H1 (cell line): Measurements from ENCODE around the gene CBARP. TPM values are rescaled to one million over a fixed set of nuclear protein-coding genes. Genes with fewer than 3 reads are reported as not detected.

Experiments used
- CTCF ChIA-PET: fragments of 300-600 bp; sonication (Branson Sonifier 250); formaldehyde crosslinking; loops from one replicate; lab custom pipeline; 2021; ENCODE audit not compliant: partially characterized antibody; lab: Charles Lee
- POLR2A ChIA-PET: fragments of 300-600 bp; sonication (Branson Sonifier 250); formaldehyde crosslinking; loops from one replicate; lab custom pipeline; 2021; ENCODE audit warnings: inconsistent platforms; ENCODE audit not compliant: partially characterized antibody; lab: Charles Lee
- DNase-seq, 2 experiments: peaks; one replicate each; pipeline versions ENCODE4 v3.0.0 to v3.0.0-alpha.2; 2010 to 2022; ENCODE audit warnings: low spot score in 2 of 2, low read depth in 1 of 2, mixed read lengths in 1 of 2
- FAIRE-seq: peaks from 2 replicates; lab custom pipeline; 2011; peaks lifted over from hg19 to GRCh38; lab: Jason Lieb, UNC
- H2AFZ ChIP-seq: 2 replicates; pipeline ENCODE4 v1.8.1; 2012; ENCODE audit warnings: low read length, inconsistent platforms
- H2AK5ac ChIP-seq: 2 replicates; pipeline ENCODE4 v1.6.1; 2013; ENCODE audit warnings: low read depth, low read length
- H2BK120ac ChIP-seq: replicated peaks from 2 replicates; pipeline ENCODE3; 2013; ENCODE audit warnings: low read depth, low read length, inconsistent platforms
- H2BK12ac ChIP-seq: 2 replicates; pipeline ENCODE4 v1.6.1; 2013; ENCODE audit warnings: low read depth, low read length
- H2BK15ac ChIP-seq: 2 replicates; pipeline ENCODE4 v1.6.1; 2013; ENCODE audit warnings: low read length
- H2BK20ac ChIP-seq: 2 replicates; pipeline ENCODE4 v1.6.1; 2013; ENCODE audit warnings: low read length
- H2BK5ac ChIP-seq: 2 replicates; pipeline ENCODE4 v1.6.1; 2013; ENCODE audit warnings: low read depth, low read length
- H3K14ac ChIP-seq: 2 replicates; pipeline ENCODE4 v1.6.1; 2013; ENCODE audit warnings: inconsistent platforms; ENCODE audit not compliant: insufficient read length
- H3K18ac ChIP-seq: 2 replicates; pipeline ENCODE4 v1.6.1; 2013; ENCODE audit warnings: low read length; ENCODE audit errors: extremely low read depth
- H3K23ac ChIP-seq: 2 replicates; pipeline ENCODE4 v1.6.1; 2013; ENCODE audit warnings: inconsistent platforms; ENCODE audit not compliant: insufficient read length
- H3K23me2 ChIP-seq: 2 replicates; pipeline ENCODE4 v1.6.1; 2013; ENCODE audit warnings: low read depth, low read length
- H3K27ac ChIP-seq: 2 replicates; pipeline ENCODE4 v1.6.1; 2011; ENCODE audit warnings: low read depth, low read length, inconsistent platforms
- H3K27me3 ChIP-seq, 4 experiments: replicated peaks in 1 of 4; 1 replicate in 1 of 4; 2 replicates in 3 of 4; pipeline versions ENCODE4 v1.6.1 to v1.8.1; 2011 to 2013; ENCODE audit warnings: low read length in 3 of 4, mild to moderate bottlenecking in 3 of 4, inconsistent platforms in 2 of 4, mixed read lengths in 2 of 4, moderate library complexity in 1 of 4; ENCODE audit not compliant: control insufficient read depth in 3 of 4, insufficient read depth in 3 of 4; ENCODE audit errors: extremely low read depth in 1 of 4
- H3K36me3 ChIP-seq, 4 experiments: 2 replicates each; pipeline versions ENCODE4 v1.6.1 to v1.8.1; 2011 to 2013; ENCODE audit warnings: mild to moderate bottlenecking in 4 of 4, low read length in 3 of 4, moderate library complexity in 2 of 4, control low read depth in 1 of 4, inconsistent platforms in 1 of 4; ENCODE audit not compliant: insufficient read depth in 4 of 4, control insufficient read depth in 2 of 4
- H3K4ac ChIP-seq: replicated peaks from 2 replicates; pipeline ENCODE3; 2013; ENCODE audit warnings: low read length, low read depth, mixed read lengths, inconsistent platforms; ENCODE audit not compliant: insufficient read length
- H3K4me1 ChIP-seq, 4 experiments: replicated peaks in 1 of 4; 1 replicate in 1 of 4; 2 replicates in 3 of 4; pipeline versions ENCODE4 v1.6.1 to v1.8.1; 2011 to 2013; ENCODE audit warnings: low read length in 3 of 4, inconsistent platforms in 2 of 4, mixed read lengths in 1 of 4; ENCODE audit not compliant: insufficient read depth in 4 of 4, control insufficient read depth in 3 of 4
- H3K4me2 ChIP-seq, 2 experiments: 2 replicates each; pipeline versions ENCODE4 v1.6.1 to v1.8.1; 2011 to 2013; ENCODE audit warnings: low read depth in 2 of 2, low read length in 2 of 2, control low read depth in 1 of 2, inconsistent platforms in 1 of 2, mild to moderate bottlenecking in 1 of 2; ENCODE audit not compliant: insufficient read depth in 1 of 2
- H3K4me3 ChIP-seq, 4 experiments: fragments of 200-600, 300-600 bp in 1 of 4; sonication (generic), shearing (Covaris generic), sonication (Bioruptor Twin) in 1 of 4; 2 replicates each; pipeline versions ENCODE4 v1.5.1 to v1.8.1; 2011 to 2016; ENCODE audit warnings: low read length in 4 of 4, low read depth in 3 of 4, control low read depth in 2 of 4, inconsistent platforms in 2 of 4, mild to moderate bottlenecking in 2 of 4, mixed read lengths in 1 of 4, moderate library complexity in 1 of 4; ENCODE audit not compliant: insufficient read depth in 2 of 4; ENCODE audit errors: extremely low read depth in 1 of 4
- H3K56ac ChIP-seq: replicated peaks from 2 replicates; pipeline ENCODE3; 2013; ENCODE audit warnings: low read depth, mild to moderate bottlenecking, mixed read lengths, low read length, inconsistent platforms; ENCODE audit not compliant: insufficient read length
- H3K79me1 ChIP-seq: 2 replicates; pipeline ENCODE4 v1.6.1; 2013; ENCODE audit warnings: low read depth, low read length, control low read depth
- H3K79me2 ChIP-seq, 2 experiments: 2 replicates each; pipeline versions ENCODE4 v1.6.1 to v1.8.1; 2012 to 2013; ENCODE audit warnings: low read length in 2 of 2, mild to moderate bottlenecking in 2 of 2, inconsistent platforms in 1 of 2; ENCODE audit not compliant: insufficient read depth in 2 of 2, control insufficient read depth in 1 of 2
- H3K9ac ChIP-seq, 4 experiments: replicated peaks in 1 of 4; 1 replicate in 1 of 4; 2 replicates in 3 of 4; pipeline versions ENCODE4 v1.6.1 to v1.8.1; 2011 to 2013; ENCODE audit warnings: low read depth in 3 of 4, low read length in 3 of 4, control low read depth in 2 of 4, mild to moderate bottlenecking in 2 of 4, moderate library complexity in 2 of 4, inconsistent platforms in 1 of 4; ENCODE audit errors: extremely low read depth in 1 of 4
- H3K9me3 ChIP-seq, 2 experiments: 2 replicates each; pipeline versions ENCODE4 v1.6.1 to v1.8.1; 2012 to 2013; ENCODE audit warnings: mild to moderate bottlenecking in 2 of 2, moderate library complexity in 2 of 2, control low read depth in 1 of 2, inconsistent platforms in 1 of 2, low read depth in 1 of 2, low read length in 1 of 2, mixed read lengths in 1 of 2; ENCODE audit not compliant: insufficient read depth in 2 of 2
- H4K20me1 ChIP-seq, 2 experiments: replicated peaks in 1 of 2; 2 replicates each; pipeline versions ENCODE3 to v1.8.1; 2011 to 2013; ENCODE audit warnings: inconsistent platforms in 2 of 2, low read length in 2 of 2, mild to moderate bottlenecking in 1 of 2; ENCODE audit not compliant: insufficient read depth in 2 of 2, control insufficient read depth in 1 of 2
- H4K5ac ChIP-seq: 2 replicates; pipeline ENCODE4 v1.6.1; 2013; ENCODE audit warnings: low read length, low read depth, mixed read lengths, inconsistent platforms; ENCODE audit not compliant: insufficient read length
- H4K8ac ChIP-seq: 2 replicates; pipeline ENCODE4 v1.8.0; 2013; ENCODE audit warnings: mild to moderate bottlenecking, moderate library complexity, low read length, inconsistent platforms; ENCODE audit not compliant: insufficient read depth; ENCODE audit errors: extremely low read depth
- H4K91ac ChIP-seq: replicated peaks from 2 replicates; pipeline ENCODE3; 2013; ENCODE audit warnings: low read length, mixed read lengths, inconsistent platforms; ENCODE audit not compliant: insufficient read length
- BACH1 ChIP-seq: IDR thresholded peaks from 2 replicates; pipeline ENCODE4 v1.6.1; 2012; ENCODE audit warnings: low read length, improper control_type of control experiment
- BCL11A ChIP-seq, 2 experiments: IDR thresholded peaks; one replicate each; pipeline ENCODE4 v1.6.1; 2011; ENCODE audit warnings: low read depth in 2 of 2, low read length in 2 of 2, mild to moderate bottlenecking in 2 of 2
- CBX8 ChIP-seq: fragments of 300-800, 300-1000 bp; sonication (generic); IDR thresholded peaks from 2 replicates; pipeline ENCODE4 v1.7.1; 2016; ENCODE audit warnings: low read depth, low read length, borderline replicate concordance
- CTBP2 ChIP-seq: IDR thresholded peaks from 2 replicates; pipeline ENCODE4 v1.7.0; 2011; ENCODE audit warnings: borderline replicate concordance, mild to moderate bottlenecking, moderate library complexity, mixed read lengths, low read length; ENCODE audit not compliant: insufficient read depth, insufficient read length
- EGR1 ChIP-seq: IDR thresholded peaks from 2 replicates; pipeline ENCODE4 v1.6.1; 2011; ENCODE audit warnings: low read depth, low read length, borderline replicate concordance
- KDM5A ChIP-seq: fragments of 200-600 bp; IDR thresholded peaks from 2 replicates; pipeline ENCODE4 v1.7.1; 2012; ENCODE audit warnings: mild to moderate bottlenecking, low read length, inconsistent platforms, mixed read lengths
- NRF1 ChIP-seq: IDR thresholded peaks from 2 replicates; pipeline ENCODE4 v1.6.1; 2011; ENCODE audit warnings: mild to moderate bottlenecking, low read depth, low read length, improper control_type of control experiment
- POLR2A ChIP-seq, 2 experiments: IDR thresholded peaks; 1 replicate in 1 of 2; 2 replicates in 1 of 2; pipeline ENCODE4 v1.6.1; 2011; ENCODE audit warnings: low read depth in 2 of 2, low read length in 2 of 2, mild to moderate bottlenecking in 2 of 2; ENCODE audit errors: control extremely low read depth in 1 of 2
- RBBP5 ChIP-seq: IDR thresholded peaks from 2 replicates; pipeline ENCODE4 v1.7.1; 2012; ENCODE audit warnings: low read depth, mild to moderate bottlenecking, inconsistent platforms, low read length, moderate library complexity, borderline replicate concordance
- SP2 ChIP-seq: IDR thresholded peaks from 2 replicates; pipeline ENCODE4 v1.6.1; 2012; ENCODE audit warnings: mild to moderate bottlenecking, low read length, inconsistent platforms
- WGBS, 2 experiments: shearing (Covaris generic) in 1 of 2; methylation state at CpG; one replicate each; pipeline versions ENCODE4 v1.1.6 to v1.1.7; 2013 to 2015; ENCODE audit warnings: low lambda C conversion rate in 2 of 2, mixed read lengths in 2 of 2, inconsistent platforms in 1 of 2, low coverage in 1 of 2, missing lambda C conversion rate in 1 of 2; ENCODE audit not compliant: insufficient replicate concordance in 2 of 2, insufficient coverage in 1 of 2, insufficient read length in 1 of 2; ENCODE audit errors: extremely low coverage in 1 of 2, missing lambda C conversion rate in 1 of 2; 5-methylcytosine and 5-hydroxymethylcytosine counted together
- polyA plus RNA-seq, 7 experiments: library from polyadenylated mRNA; depleted of rRNA in 3 of 7; stranded (reverse) in 5 of 7; unstranded in 2 of 7; fragments of >200 nt in 5 of 7; fragments of 200-250 nt in 2 of 7; gene quantifications; 1 replicate in 5 of 7; 2 replicates in 1 of 7; 4 replicates in 1 of 7; pipeline versions ENCODE4 v1.2.1 to v1.2.3, GENCODE V29; 2011 to 2013; ENCODE audit warnings: missing spikeins in 2 of 7, mixed read lengths in 2 of 7
- total RNA-seq: library from RNA; stranded (reverse); fragmentation: NEBNext Ultra II Directional; extraction: Animal tissue kit (Norgen Biotek cat#: 25700); gene quantifications from 2 replicates; pipeline ENCODE4 v1.2.1, GENCODE V29; 2021

CBARP gene
- total and polyA plus RNA-seq, 2 of the 8 experiments (the other 6 are each of a cell fraction or from before 2014, with no cell fraction given): 4.9 to 14.7 TPM

DNA sequence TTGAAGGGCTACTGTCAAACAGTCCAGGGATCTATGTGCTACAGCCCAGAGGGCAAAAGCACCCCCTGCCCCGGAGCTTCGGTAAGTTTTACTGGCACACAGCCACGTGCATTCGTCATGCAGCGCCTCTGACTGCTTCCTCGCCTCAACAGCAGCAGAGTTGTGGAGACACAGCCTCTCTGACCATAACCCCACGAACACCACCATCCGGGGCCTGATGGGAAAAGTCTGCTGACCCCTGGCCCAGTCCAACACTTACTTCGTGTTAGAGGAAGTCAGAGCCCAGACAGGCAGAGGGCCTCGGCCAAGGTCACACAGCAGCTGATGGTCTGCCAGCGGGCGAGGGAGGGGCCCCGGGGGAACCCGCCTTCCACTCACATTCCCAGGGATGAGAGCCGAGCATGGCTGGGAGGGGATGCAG is 5.1 kb downstream of the CBARP start:
- no peak for TF ChIP-seq BCL11A (IDR thresholded peaks at IDR 0.05; ENCODE audit: low read depth in 2 of 2, low read length in 2 of 2)
- no peak for TF ChIP-seq KDM5A
- TF ChIP-seq CTBP2: no peak
- no peak for TF ChIP-seq BACH1
- TF ChIP-seq POLR2A (IDR thresholded peaks at IDR 0.05; ENCODE audit: control extremely low read depth in 1 of 2, low read depth in 2 of 2, low read length in 2 of 2): no peak
- no peak for TF ChIP-seq CBX8
- no peak for TF ChIP-seq SP2
- TF ChIP-seq EGR1: no peak
- TF ChIP-seq NRF1: no peak
- TF ChIP-seq RBBP5: no peak
- H3K9ac ChIP-seq: no peak overlapping the region
- no peak overlapping the region for H4K5ac ChIP-seq
- no peak overlapping the region for H3K23ac ChIP-seq
- no peaks in the 10 kb centered on the region; a peak in 1 of 4 replicates for H3K79me2 ChIP-seq
- H3K27ac ChIP-seq: no peak overlapping the region
- H3K36me3 ChIP-seq: peaks cover 5 to 63% (median 7%) of the 10 kb centered on the region in 4 experiments; a peak in 6 of 8 replicates
- CTCF ChIA-PET: interaction anchor here (0.9 to 1.9 kb wide), 4 partner anchors 10 to 15 kb away, joined by 5 to 8 read pairs (median 6); no protein-coding TSS in a partner anchor
- no peak overlapping the region for H3K4me3 ChIP-seq
- no peak overlapping the region for H3K18ac ChIP-seq
- DNase-seq (no peak), FAIRE-seq (no peak)
- peaks cover 2 to 22% of the 10 kb centered on the region in 2 experiments for H4K20me1 ChIP-seq
- peaks cover 3% of the 10 kb centered on the region; the same call in 1 of the 2 replicates for H3K23me2 ChIP-seq
- H2AFZ ChIP-seq: no peak overlapping the region
- 0 out of 2 replicates have a peak, but pooled peaks cover 3% of the 10 kb centered on the region for H3K79me1 ChIP-seq
- H3K9me3 ChIP-seq: no peaks in the 10 kb centered on the region
- peaks cover 0 to 6% (median 4%) of the 10 kb centered on the region in 4 experiments; a peak in 2 of 7 replicates for H3K4me1 ChIP-seq
- H3K14ac ChIP-seq: no peak overlapping the region
- WGBS, 2 experiments: 95% methylated on average over 12 of the region's 15 CpGs; no CpG with 5 or more reads in 1 of the 2 experiments
- H4K91ac ChIP-seq: no peak overlapping the region
- POLR2A ChIA-PET: interaction anchor here (0.8 to 1.9 kb wide), 9 partner anchors 9 to 229 kb away, joined by 3 to 6 read pairs (median 3); partner anchors contain the start of genes ATP5F1D and FAM174C
- H3K56ac ChIP-seq: no peak overlapping the region
- no peak overlapping the region for H4K8ac ChIP-seq
- no peaks in the 10 kb centered on the region for H3K27me3 ChIP-seq
- H3K4ac ChIP-seq: no peak overlapping the region
- H2BK20ac ChIP-seq: no peak overlapping the region
- H2BK15ac ChIP-seq: no peak overlapping the region
- H2BK12ac ChIP-seq: no peak overlapping the region
- H2BK120ac ChIP-seq: no peak overlapping the region
- H2AK5ac ChIP-seq: no peak overlapping the region
- H3K4me2 ChIP-seq: no peak overlapping the region
- H2BK5ac ChIP-seq: no peak overlapping the region
